ENCODE results near the gene C2CD5.
"Not testable (repeated sequence)": the region's sequence is repeated elsewhere in the genome, so short reads cannot be mapped to it uniquely, and the experiment has no call there.

Gene C2CD5

GRCh38 chr12:22474970-22475720 is 69.2 kb downstream of the C2CD5 start:
- DNase-seq = no peak

- DNase-seq = no peak
Observed at GRCh38 chr12:22473212-22473611, 71.1 kb downstream of the C2CD5 start.

DNA sequence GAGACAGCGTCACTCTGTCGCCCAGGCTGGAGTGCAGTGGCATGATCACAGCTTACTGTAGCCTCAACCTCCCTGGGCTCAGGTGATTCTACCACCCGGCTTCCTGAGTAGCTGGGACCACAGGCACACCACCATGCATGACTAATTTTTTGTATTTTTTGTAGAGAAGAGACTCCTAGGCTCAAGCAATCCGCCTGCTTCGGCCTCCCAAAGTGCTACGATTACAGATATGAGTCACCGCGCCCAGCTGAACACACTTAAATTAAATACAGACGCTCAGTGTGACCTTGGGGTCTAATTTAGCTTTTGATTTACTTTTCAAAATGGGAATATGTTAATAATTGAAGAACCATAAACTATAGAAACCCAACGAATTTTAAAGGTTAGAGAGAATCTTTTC is 77.2 kb downstream of the C2CD5 start:
- DNase-seq = no peak

- no peak for DNase-seq
Observed at GRCh38 chr12:22463306-22463705, 81.0 kb downstream of the C2CD5 start.

DNA sequence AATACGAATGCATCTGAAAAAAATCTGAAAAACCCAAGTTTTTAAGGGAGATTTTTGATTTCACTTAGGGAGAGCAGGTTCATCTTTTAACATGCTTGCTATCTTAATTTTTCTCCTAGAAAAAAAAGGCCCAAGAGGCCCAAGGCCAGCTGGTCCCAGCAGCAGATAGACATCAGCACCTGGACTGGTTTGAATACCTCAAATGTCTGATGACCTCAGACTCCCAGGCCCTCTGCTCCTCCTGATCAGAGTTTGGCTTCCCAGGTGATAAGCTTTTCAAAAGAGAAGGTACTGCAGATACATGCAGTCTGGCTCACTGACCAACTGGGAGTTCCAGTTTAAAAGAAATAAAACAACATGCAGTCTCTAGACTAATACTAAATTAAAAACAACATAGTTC is 82.6 kb downstream of the C2CD5 start:
- no peak for DNase-seq

GRCh38 chr12:22459838-22460490 is 84.4 kb downstream of the C2CD5 start:
- no peak for DNase-seq

DNA sequence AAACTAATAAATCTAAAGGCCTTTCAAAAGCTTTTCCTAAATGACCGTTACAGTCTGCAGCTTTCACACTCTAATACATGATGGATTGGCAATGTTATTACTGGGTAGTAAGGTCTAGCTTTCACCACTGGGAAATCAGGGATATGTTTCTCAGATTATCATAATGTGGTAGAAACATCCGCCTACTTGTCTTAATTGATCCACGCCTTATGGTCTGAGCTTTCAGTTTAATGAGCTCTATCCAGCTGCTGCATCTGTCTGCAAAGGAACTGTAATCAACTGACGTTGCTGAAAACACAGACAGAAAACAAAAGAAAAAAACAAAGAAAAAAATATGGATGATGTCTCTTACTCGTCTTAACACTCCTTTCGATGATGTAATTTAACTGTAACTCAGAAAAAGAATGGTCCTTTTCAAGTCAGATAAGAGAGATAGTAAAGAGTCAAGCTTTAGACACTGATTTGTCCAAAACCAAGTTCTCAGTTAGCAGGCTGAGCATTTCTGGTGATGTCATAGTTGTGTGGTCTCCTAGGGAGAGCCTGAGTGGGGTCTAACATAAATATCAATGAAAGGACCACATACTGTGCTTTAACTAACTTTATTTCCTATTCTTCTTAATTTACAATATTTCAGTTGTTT is 85.9 kb downstream of the C2CD5 start:
- no peak for DNase-seq

GRCh38 chr12:22457085-22457484 is 87.3 kb downstream of the C2CD5 start:
- no peak for DNase-seq

GRCh38 chr12:22453511-22453910 is 90.8 kb downstream of the C2CD5 start:
- DNase-seq = no peak

DNA sequence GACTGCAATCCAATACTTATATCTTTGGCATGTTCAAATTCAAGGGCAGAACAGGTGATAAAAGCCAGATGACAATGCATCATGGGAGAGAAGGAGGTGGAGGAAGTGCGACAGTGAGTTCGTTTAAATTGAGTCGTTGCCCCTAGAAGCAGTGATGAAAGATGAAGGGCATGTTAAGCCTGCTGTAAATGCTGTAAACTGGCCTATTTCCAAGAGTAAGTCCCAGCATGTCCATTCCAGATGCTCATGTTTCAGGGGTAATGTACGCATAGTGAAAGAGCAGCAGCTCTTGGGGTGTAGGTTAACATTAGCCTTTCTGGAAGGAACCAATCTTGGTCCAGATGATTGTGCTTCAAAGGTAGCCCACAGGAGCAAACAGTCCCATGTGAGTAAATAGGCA is 97.1 kb downstream of the C2CD5 start:
- DNase-seq = no peak

DNA sequence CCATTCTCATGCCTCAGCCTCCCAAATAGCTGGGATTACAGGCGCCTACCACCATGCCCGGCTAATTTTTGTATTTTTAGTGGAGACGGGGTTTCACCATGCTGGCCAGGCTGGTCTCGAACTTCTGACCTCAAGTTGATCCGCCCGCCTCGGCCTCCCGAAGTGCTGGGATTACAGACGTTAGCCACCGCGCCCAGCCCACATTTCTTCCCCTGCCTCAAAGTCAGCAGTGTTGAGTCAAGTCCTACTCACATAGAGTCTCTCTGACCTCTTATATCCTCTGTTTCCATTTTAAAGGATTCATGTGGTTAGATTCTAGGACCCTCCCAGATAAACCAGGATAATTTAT is 100.1 kb downstream of the C2CD5 start:
- DNase-seq = not testable (repeated sequence)

DNA sequence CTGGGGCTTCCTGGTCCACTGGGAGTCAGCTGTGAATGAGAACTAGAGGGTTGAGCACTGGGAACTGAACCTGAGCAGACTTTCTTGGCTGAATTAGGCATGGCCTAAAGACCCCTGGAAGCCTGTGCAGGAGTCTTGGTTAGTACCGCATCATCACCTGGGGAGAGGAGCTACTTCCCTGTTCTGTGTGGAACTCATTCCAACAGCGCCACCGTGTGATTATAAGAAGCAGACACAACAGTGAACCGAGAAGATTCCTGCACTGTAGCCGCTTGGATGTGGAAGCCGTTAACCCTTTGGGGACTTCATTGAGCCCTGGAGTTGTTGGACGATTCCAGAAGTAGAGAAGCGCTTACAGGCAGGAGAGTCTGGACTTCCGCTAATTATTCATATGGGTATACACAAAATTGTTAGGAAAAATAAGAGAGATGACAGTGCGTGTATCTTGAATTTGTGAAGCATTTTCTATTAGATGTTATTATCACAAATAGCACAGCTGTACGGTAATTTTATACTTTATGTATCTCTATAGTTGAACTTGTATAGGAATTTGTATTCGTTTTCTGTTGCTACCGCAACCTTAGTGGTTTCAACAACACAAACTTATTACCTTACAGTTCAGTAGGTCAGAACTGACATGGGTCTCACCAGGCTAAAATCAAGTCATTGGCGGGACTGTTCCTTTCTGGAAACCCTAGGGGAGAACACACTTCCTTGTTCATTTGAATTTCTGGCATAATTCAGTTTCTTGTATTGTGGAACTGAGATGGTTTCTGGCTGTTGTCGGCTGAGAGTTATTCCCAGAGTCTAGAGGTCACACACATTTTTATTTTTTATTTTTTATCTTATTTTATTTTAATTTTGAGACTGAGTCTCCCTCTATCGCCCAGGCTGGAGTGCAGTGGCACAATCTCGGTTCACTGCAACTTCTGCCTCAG is 100.7 kb downstream of the C2CD5 start:
- DNase-seq = peak; percentile 71

DNA sequence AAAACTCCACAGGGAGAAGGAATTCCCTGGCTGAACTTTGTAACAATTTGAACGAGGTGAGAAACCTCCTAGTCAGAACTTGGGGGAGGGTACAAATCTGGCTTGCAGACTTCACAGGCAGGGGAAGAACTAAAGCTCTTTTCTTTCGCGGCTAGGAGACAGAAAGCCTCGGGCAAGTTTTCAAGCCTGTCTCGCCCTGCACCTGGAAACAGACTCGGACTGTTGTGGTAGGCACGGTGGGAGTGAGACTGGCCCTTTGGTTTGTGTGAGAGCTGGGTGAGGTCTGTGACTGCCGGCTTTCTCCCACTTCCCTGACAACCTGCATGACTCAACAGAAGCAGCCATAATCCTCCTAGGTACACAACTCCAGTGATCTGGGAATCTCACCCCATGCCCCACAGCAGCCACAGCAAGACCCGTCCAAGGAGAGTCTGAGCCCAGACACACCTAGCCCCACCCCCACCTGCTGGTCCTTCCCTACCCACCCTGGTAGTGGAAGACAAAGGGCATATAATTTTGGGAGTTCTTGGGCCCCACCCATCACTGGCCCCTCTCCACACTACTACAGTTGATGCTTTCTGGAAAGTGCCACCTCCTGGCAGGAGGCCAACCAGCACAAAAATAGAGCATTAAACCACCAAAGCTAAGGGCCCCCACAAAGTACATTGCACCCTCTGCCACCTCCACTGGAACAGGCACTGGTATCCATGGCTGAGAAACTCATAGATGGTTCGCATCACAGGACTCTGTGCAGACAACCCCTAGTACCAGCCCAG is 107.1 kb downstream of the C2CD5 start:
- DNase-seq = peak; percentile 50

- no peak for DNase-seq
Observed at GRCh38 chr12:22435583-22435982, 108.8 kb downstream of the C2CD5 start.

DNA sequence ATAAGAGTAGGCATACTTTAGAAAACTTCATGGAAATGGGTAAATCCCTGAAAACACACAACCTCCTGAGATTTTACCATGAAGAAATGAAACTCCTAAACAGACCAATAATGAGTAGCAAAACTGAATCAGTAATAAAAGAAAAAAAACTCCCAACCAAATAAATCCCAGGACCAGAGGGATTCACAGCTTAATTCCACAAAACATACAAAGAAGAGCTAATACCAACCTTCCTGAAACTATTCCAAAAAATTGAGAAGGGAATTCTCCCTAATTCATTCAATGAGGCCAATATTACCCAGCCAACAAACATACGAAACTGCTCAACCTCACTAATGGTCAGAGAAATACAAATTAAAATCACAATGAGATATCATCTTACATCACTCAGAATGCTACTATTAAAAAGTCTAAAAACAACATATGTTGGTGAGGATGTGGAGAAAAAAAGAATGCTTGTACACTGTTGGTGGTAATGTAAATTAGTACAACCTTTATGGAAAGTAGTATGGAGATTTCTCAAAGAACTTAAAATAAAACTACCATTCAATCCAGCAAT is 112.6 kb downstream of the C2CD5 start:
- no peak for DNase-seq

GRCh38 chr12:22416801-22417200 is 127.5 kb downstream of the C2CD5 start:
- DNase-seq = no peak

DNA sequence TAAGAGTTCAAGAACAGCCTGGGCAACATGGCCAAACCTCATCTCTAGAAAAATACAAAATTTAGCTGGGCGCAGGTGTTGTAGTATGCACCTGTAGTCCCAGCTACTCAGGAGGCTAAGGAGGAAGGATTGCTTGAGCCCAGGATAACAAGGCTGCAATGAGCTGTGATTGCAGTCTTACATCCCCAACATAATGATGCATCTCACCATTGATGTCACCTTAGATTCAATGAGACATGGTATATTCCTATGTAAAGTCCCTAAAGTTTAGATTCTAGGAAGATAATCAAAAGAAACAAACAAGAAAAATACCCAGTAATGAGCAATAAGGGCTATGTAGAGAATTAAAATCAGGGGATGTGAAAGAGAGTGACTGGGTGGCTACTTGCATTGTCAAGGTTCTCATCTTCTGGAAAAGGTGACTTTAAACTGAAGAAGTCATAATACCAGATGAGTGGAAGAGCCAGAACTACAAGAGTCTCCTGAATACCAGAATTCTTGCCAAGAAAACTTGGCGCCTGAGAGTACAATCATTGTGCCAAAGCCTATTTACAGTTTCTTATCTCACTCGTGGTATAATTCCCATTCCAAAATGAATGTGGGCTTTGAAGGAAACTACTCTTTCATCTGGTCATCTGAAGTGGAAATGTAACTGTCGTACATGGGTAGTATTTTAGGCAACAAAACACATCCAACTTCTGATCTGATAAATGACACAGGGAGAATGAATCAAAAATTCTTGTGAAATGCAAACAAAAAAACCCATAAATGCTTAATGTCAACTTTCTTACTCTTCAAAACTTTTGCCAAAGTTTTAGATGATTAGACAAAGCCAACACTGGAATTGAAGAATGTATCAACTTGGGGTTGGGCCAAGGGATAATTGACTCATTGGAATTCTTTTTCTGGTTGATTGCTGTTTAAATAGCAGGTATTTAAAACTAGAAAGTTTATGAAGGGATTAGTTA is 128.7 kb downstream of the C2CD5 start:
- DNase-seq = no peak

DNA sequence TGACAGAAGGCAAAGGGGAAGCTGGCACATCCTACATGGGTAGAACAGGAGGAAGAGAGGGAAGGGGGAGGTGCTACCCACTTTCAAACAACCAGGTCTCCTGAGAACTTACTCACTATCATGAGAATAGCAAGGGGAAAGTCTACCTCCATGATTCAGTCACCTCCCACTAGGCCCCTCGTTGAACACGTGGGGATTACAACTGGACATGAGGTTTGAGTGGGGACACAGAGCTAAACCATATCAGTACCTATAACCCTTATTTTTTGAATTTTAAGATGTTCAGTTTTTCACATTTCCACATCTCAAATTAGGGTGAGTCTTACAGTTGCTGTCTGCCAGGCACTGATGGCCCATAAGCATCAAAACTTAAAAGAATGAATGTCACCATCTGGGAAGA is 129.6 kb downstream of the C2CD5 start:
- no peak for DNase-seq

- DNase-seq = no peak
Observed at GRCh38 chr12:22413592-22413991, 130.8 kb downstream of the C2CD5 start.

DNA sequence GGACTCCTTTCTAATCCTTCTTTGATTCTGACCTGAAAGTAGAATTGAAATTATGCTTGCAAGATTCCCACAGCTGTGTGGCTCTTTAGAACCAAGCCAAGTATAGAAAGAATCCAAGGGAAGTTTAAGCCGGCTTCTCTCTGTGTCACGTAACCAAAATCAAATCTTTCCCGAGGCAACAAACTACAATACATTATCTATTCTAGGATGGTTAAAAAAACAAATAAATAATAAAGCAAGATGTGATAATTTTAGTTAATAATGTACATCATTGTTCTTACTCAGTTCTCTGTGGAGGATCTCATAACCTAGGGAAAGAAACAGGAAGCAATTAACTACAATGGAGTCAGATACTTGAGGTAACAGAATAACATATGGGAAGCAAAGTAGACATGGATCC is 131.8 kb downstream of the C2CD5 start:
- DNase-seq = no peak

DNA sequence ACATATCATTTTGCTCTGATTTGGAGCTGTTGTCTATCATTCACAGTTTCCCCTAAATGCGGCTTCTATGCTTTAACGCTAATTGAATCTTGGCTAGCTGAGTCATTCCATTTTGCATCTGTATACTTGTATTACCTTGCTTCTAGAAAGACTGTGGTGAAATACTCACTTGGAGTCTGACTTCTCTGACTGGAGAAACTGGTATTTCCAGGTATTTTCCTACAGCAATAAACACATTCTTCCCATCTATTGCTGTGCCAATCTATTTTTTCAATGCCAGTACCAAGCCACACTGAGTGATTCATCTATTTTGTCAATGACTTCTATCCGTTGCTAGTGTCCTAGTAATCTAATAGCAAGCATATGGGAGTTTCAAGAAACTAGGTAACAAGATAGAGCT is 133.9 kb downstream of the C2CD5 start:
- no peak for DNase-seq
